ENCODE results near the gene ARHGEF7.
A peak's percentile ranks its signal among the peaks of the same experiment; 100 is the strongest.

The ARHGEF7 gene

DNA sequence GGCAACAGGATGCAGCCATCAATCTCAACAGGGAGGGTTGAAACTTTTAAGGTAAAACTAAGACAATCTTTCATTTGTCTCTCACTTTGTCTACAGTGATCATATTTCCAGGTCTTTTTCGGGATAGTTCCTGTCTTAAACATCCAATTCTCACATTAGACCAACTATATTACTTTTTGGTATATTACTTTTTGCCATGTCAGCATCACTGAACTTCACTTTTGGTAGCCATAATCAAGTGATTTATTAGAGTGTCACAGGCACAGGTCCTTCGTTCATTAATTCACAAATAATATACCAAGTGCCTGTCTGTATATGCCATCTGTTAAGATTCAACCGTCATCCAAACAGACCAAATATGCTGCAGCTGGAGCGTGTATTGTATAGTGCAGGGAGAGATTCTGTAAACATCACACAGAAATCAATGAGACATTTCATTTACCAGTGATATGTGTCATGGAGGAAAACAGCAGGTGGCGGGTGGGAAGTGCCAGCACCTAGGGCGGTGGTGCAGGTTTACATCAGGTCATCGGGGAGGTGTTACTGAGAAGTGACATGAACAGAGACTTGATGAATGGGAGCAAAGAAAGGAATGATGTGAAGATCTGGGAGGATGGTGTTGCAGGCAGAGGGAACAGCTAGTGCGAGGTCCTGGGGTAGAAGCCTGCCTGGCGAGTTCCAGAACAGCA is 24.9 kb downstream of the ARHGEF7 start:
- peak; percentile 98 for DNase-seq

DNA sequence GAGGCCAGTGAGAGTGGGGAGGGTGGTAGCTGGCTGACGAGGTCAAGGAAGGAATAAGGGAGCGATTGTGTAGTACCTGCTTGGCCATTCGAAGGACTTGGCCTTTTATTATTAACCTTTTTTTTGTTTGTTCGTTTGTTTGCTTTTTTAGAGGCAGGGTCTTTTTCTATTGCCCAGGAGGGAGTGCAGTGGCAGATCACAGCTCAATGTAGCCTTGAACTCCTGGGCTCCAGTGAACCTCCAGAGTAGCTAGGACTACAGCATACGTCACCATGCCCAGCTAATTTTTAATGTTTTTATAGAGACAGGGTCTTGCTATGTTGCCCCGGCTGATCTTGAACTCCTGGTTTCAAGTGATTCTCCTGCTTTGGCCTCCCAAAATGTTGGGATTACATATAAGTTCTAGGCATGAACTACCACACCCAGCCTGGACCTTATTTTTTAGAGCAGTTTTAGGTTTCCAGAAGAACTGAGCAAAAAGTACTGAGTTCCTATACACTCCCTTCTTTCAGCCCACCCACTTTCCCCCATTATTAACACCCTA is 25.5 kb downstream of the ARHGEF7 start:
- no peak for DNase-seq

DNA sequence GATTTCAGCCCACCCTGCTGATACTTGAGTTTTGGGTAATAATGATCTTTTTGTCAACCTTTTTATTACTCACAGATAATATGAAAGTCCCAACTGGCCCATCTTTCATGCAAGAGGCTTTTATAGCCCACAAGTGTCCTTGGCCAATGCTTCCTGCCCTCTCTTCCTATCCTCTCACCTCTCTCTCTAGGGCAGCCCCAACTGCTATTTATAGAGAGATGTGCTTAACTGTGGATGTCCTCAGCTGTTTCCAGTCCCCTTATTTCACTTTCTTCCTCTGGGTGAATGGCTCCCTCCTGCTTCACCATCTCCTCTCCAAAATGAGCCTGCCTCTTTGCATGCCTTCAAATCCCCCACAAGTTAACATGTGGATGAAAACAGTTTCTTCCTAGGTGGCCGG is 27.4 kb downstream of the ARHGEF7 start:
- DNase-seq = no peak

DNA sequence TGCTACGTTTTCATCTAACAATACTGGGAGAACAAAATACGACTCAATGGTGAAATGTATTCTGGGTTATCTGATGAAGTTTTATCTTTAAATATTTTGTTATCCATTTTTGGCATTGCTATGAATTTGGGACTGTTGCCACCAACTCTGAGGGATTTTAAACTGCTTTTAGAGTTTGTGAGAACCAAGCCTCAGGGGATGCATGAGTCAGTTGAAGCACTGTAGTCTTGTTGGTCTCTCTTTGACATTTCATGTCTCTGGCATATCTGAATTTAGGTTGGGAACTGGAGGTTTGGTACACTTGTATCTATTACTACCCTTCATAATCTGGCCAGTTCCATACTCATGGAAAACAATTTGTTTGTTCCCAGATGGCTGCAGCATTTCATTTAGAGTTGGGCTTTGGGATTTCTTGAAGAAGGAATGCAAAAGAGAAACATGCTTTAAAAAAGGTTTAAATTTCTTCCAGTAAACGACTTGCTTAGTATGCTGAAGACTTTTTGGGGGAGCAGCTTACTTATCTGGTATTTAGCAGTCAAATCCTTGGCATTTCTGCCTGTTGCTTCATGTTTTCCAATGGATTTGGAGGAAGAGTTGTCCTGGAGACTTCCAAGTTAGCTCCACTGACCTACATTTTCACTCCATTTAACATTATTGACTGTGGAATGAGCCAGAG is 28.9 kb downstream of the ARHGEF7 start:
- no peak for DNase-seq

DNA sequence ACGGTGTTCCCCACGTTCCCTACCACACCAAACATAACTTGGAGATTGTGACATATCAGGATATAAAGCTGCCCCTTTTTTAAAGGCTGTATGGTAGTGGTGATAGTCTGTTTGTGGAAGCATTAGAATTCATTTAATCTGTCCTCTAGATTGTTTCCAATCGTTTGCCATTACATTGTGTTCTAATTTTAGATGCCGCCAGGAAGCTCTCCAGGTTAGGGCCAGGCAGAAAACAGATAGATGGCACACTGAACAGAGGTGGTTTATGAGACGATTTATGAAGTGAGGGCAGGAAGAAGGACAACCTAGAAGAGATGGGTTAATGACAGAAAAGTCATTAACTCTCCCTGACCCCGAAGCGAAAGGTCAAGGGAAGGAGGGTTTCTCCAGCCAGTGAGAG is 30.0 kb downstream of the ARHGEF7 start:
- peak; percentile 51 for DNase-seq

DNA sequence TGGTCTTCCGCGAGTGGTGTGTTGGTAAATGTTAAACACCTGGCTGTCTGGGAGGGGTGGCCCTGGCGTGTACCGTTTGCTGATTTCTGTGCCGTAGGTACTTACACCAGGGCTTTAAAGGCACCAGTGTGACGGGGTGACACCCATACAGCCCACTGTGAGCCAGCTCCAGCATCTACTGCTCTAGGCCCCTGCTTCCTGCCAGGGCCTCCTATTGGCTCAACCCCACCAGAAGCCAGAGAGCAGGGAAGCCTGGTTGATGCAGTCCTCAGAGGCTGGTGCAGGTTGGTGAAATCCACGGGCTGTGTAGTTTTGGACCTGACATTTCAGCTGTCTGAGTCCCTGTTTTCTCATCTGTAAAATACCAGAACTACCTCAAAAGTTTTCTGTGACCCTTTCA is 30.4 kb downstream of the ARHGEF7 start:
- no peak for DNase-seq

DNA sequence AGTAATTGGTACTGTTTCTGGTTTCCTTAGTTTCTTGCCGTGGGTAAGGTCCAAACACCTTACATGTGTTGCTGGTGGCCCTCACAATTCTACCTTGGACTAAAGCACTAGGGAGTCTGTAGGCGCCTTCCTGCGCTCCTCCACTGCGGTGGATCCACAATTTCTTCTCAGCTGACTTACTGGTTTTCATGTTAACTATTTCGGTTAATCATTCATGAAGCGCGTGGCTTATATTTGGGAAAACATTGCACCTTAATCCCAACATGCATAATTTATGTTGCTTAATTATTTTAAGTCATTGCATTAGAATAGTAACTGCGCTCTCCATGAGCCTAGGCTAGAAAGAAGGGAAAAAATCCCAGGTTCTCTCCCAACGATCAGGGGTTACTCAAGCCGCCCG is 37.7 kb downstream of the ARHGEF7 start:
- DNase-seq = no peak

DNA sequence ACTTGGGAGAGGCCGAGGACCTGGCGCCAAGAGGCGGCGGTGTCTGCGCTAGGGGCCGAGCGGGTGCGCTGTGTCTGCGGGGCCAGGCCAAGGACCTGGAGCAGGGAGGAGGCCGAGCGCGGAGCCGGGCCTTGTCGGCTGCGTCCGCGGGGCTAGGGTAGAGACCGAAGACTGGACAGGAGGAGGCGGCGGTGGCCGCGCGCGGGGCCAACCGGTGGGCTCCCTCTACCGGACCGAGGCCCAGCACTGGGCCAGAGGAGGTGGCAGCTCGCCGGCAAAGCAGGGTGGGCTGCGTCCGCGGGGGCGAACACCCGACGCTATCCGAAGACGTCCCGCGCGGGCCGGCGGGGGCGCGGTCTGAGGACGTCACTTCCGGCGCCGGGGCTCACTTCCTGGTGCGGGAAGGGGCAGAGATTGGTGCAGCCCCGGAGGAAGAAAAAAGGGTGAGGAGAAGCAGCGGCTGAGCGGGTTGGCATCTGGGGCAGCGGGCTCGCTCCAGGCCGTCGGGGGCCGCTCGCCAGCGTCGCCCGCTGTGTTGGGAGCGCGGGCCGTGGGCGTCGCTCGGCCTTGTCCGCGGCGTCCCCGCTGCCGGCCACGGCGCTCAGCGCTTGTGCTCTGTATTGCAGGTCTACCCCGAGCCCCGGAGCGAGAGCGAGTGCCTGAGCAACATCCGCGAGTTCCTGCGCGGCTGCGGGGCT is 38.3 kb downstream of the ARHGEF7 start:
- peak; percentile 98 for DNase-seq

DNA sequence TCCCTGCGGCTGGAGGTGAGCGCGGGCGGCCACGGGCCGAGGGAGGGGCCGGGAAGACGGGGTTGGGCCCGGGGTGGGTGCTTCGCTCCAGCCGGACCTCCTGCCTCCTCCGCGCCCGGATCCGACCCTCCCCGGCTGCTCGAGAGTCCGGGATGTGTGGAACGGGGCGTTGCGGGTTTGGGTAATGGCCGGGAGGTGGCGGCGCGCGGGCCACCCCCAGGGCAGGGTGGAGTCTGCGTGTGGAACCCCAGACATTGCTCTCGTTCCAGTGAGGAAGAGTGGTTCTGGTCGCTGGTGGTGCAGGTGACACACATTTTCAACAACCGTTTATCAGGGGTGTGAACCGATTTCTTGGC is 38.8 kb downstream of the ARHGEF7 start:
- no peak for DNase-seq

DNA sequence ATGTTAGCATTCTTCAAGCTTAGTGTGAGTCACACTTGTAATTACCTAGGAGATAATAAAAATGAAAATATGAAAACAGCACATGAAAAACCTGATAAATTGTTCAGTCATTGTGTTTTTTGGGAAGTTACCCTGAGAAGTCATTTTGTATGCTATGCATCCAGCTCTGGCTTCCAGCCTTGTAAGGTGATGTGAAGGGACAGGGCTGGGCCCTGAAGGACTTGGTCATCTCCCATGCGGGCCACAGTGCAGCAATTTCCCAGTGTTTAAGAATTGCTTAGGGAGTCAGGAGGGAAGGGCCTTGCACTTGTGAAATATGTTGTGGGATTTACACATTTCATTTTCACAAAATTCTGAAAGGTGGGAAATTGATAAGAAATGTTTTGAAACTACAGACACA is 41.3 kb downstream of the ARHGEF7 start:
- no peak for DNase-seq

DNA sequence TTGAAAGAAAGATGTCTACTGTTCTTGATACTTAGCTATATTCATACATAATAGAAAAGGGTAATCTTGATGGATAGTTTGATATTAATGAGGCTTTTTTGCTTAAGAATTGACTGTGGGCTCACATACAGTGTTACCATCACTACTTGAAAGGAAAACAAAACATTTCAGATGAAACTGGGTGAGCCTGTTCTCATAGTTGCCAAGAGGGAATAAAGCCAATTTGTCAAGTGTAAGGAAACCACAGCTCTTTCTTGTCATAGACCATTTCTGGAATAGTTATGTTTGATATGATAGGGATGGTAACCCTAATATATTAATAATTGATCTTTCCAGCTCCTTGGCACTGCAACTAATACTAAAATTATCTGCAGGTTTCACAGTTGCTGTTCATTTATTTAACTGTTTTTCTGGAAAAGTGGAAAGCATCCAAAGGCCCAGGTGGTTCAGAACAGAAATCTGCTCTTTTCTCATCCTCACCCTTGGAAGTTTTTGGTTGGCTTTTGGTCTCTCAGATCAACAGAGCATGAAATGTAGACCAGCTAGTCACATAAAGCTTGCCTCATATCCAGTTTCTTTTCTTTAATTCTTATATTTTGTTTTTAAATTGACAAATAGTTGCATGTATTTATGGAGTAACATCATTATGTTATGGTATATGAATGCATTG is 43.2 kb downstream of the ARHGEF7 start:
- no peak for DNase-seq

DNA sequence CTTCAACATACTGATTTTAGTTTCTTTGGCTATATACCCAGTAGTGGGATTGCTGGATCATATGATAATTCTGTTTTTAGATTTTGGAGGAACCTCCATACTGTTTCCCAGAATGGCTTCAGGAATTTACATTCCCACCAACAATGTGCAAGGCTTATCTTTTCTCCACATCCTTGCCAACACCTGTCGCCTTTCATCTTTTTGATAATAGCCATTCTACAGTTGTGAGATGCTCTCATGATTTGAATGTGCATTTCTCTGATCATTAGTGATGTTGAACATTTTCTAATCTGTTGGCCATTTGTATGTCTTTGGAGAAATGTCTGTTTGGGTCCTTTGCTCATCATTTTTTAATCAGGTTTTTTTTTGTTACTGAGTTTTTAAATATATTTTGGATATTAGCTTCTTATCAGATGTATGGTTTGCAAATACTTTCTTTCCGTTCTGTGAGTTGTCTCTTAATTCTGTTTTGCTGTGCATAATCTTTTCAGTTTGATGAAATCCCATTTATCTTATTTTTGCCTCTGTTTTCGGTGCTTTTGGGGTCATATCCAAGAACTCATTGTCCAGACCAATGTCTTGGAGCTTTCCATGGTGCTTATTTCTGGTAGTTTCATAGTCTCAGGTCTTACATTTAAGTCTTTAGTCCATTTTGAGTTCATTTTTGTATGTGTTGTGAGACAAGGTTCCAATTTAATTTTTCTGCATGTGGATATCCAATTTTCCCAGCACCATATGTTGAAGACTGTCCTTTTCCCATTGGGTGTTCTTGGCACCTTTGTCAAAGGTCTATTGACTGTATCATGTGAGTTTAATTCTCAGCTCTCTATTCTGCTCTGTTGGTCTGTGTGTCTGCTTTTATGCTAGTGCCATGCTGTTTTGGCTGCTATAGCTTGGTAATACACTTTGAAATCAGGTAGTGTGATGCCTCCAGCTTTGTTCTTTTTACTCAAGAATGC is 44.5 kb downstream of the ARHGEF7 start:
- DNase-seq = no peak

DNA sequence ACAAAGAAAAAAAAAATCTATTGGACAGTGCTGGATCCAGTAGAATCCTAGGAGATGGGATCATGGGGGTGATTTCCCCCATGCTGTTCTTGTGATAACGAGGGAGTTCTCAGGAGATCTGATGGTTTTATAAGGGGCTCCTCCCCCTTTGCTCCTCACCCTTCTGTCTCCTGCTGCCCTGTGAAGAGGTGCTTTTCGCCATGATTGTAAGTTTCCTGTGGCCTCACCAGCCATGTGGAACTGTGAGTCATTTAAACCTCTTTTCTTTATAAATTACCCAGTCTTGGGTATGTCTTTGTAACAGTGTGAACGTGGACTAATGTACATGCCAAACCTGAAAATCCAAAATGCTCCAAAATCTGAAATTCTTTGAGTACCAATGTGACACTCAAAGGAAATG is 45.5 kb downstream of the ARHGEF7 start:
- no peak for DNase-seq

DNA sequence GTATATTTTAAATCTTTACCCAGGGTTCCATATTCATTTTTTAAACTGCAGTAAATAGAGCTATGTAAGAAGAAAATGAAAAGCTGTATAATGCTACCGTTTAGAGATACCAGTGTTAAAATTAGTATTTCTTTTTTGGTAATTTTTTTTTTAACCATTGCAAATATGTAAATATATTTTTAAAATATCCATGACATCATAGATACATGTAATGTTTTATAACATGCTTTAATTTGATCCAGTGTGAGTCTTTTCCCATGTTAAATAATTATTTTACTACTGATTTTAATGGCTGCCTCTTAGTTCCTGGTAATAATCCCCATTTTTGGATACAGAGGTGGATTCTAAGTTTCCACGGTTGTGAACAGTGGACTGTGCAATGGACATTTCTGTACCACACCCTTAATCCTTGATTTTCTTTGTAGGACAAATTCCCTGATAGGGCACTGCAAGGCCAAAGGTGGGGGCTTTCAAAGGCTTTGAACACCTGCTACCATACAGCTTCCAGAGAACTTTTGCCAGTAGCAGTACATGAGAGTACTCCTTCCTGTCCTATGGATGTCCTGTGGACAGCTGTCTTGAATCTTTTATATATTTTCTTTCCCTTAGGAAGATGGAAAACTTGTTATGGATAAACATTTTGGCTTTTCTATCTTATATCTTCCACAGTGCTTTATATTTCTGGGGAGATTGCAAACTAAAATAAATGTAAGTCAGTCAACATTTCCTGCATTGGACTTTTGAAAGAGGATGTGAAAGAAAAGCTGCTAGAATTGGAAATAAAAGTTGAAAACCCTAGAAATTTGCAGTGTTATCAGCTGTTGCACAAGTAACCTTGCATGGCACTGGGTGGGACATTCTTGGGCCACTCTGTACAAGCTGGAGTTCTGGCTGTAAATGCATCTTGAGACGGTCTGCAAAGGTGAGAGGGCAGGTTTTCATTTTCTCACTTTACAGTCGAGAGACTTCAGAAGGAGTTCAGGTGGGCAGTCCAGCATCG is 46.8 kb downstream of the ARHGEF7 start:
- DNase-seq = no peak

DNA sequence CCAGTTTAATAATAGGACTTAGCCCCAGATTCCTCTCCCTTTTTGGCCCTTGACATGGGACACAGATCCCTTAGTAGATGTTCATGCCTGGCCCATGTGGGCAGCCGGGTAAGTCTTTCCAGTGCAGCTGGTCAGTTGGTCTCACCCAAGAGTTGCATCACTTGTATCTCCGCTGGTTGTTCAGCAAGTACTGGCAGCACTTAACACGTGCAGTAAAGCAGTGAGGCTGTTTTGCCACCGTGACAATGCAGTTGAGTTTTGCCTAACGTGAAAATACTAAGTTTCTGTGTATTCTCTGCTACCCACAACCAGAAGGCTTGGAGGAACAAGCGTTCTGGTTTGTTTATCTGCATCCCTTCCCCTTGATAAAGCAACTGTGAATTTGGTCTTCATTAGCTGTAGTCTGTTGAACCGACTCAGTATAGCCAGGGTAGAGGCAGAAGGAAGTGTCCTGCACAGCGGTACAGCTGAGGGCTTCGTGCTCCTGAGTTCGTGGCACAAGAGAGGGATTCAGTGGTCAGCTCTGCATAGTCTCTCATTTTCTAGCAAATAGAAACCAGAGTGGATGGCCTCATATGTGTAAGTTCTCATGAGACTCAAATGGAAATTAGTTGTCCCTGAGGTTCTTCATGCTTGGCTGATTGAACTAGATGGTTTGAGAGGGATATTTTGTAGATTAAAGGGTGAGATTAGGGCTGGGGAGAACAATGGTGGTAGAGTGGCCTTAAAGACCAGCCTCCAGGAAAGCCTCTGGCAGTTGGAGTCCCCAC is 50.3 kb downstream of the ARHGEF7 start:
- no peak for DNase-seq

DNA sequence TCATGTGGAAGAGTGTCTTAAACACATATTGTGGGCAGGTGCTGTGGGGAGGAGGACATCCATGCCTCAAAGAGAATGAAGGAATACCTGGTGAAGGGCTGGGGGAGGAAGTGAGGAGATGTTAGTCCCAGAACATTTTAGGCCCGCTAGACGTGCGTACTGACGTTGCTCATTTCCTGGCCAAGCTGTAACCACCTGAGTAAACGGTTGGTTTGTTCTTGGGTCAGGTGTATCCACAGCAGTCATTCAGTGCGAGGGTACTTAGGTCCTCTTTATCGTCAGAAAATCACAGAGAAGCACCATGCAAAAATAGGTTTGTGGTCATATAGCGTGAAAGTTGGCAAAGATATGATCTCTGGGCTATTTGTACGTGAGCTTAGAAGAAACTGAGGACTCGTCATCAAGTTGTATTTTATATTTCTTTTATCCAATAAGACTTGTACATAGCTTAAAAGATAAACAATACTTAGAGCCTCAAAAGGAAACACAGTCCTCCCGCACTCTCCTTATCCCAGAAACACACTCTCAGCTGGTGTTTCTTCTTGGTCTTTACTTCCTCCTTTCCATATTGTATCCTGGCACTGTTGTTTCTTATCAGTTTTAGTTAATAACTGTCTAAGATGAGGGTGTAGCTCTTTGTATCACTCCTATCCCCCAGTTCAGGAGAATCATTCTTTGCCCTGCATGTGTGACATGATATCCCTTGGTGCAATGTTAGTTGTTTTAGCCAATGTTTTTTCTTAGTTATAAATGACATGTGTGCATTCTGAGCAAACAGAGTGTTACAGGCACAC is 52.0 kb downstream of the ARHGEF7 start:
- peak; percentile 37 for DNase-seq

DNA sequence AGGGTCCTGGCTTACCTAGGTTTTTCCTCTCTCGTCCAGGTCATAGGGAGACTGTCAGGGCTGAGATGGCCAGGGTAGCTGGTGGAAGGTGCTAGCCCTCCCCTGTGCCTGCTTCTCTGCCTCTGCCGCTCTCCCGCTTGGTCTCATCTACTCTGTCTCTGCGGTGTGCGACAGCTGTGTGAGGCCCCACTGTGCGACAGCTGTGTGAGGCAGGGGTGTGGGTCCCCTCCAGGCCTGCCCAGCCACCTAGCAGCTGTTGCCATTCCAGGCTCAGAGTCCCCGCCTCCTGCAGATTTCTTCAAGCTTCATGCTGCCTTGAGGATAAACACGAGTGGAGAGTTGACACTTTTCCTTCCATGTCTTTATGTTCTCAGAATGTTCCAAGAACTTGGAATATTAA is 53.0 kb downstream of the ARHGEF7 start:
- DNase-seq = no peak

DNA sequence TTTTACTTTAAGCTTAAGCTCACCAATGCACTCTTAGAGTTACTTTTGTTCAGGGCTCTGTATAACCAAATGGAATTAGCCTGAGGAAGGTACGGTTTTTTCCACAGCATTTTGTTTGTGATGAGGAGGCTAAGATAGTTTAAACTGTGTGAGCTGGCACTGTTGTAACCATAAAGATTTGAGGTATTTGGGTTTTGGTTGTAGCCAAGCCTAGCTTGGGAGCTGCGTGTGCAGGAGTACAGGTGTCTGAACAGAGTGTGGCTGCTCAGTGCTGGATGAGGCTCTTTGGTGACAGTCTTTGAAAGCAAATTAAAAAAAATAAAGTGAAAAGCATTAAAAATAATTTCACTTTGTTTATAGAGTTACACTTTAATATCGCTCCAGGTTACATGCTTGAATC is 56.0 kb downstream of the ARHGEF7 start:
- DNase-seq = no peak

DNA sequence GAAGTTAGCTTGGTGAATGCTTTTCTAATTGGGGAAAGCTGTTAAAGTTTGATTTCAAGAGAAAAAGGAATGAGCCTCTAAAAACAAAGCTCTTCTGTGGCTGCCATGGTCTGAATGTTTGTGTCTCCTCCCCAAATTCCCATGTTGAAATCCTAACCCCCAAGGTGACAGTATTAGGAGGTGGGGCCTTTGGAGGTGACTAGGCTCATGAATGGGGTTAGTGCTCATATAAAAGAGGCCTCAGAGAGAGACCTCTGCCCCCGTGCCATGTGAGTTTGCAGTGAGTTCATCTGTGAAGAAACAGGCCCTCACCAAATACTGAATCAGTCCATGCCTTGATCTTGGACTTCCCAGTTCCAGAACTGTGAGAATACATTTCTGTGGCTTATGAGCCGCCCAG is 56.5 kb downstream of the ARHGEF7 start:
- DNase-seq = no peak
